ENCODE measurements around the gene CELF1. TPM values are rescaled to one million over a fixed set of nuclear protein-coding genes. Genes with fewer than 3 reads are reported as not detected.

CELF1 gene
- total and polyA plus RNA-seq, 8 donors, result 76.8 to 107 (median 90.7) TPM

GRCh38 chr11:47418454-47419259, 134.3 kb downstream of the CELF1 start:
- intact Hi-C loops (cut with DNase I), result no loop called here
- ATAC-seq (no peak), DNase-seq (no peak)
- H3K27me3 ChIP-seq, result no peaks in the 10 kb centered on the region
- no peaks in the 10 kb centered on the region for H3K9me3 ChIP-seq
- H3K4me1 ChIP-seq, result peaks cover 14 to 31% of the 10 kb centered on the region in 2 donors
- no peak for TF ChIP-seq CTCF (IDR thresholded peaks at IDR 0.05)
- H3K27ac ChIP-seq, result no peak overlapping the region
- no peak overlapping the region for H3K4me3 ChIP-seq
- peaks cover 0 to 99% of the 10 kb centered on the region in 2 donors for H3K36me3 ChIP-seq

- TF ChIP-seq CTCF (IDR thresholded peaks at IDR 0.05), result no peak
- DNase-seq (no peak), ATAC-seq (no peak)
- Histone ChIP-seq H3K36me3 (peaks cover 0 to 99% of the 10 kb centered on the region in 2 donors), H3K9me3 (no peaks in the 10 kb centered on the region), H3K4me1 (peaks cover 14 to 35% of the 10 kb centered on the region in 2 donors), H3K27ac (no peak overlapping the region), H3K27me3 (no peaks in the 10 kb centered on the region), H3K4me3 (no peak overlapping the region)
- intact Hi-C loops (cut with DNase I), result no loop called here
Measured at GRCh38 chr11:47417712-47418111, 135.2 kb downstream of the CELF1 start.

GRCh38 chr11:47415949-47416472, 136.9 kb downstream of the CELF1 start:
- intact Hi-C loops (cut with DNase I), result no loop called here
- Histone ChIP-seq H3K4me1 (peaks cover 14 to 48% of the 10 kb centered on the region in 2 donors), H3K27me3 (no peaks in the 10 kb centered on the region), H3K27ac (peak overlapping the region; percentile 77 to 79), H3K4me3 (no peak overlapping the region), H3K36me3 (peaks cover 0 to 99% of the 10 kb centered on the region in 2 donors), H3K9me3 (no peaks in the 10 kb centered on the region)
- TF ChIP-seq CTCF (IDR thresholded peaks at IDR 0.05), result no peak
- DNase-seq, result peak; percentile 61 to 90 (median 89)
- peak; percentile 90 for ATAC-seq

Other genes starting within 250 kb of the CELF1 start
- gene MYBPC3, start 200.4 kb downstream of the CELF1 start, total RNA-seq, result 1 to 10 TPM in 1 of 2 donors, under 1 TPM in 1; 0.52 to 2.0 TPM
- under 1 TPM in 3 of 6 donors, not detected in 3; 0.06 to 0.25 (median 0.09) TPM for gene MYBPC3, start 200.4 kb downstream of the CELF1 start, polyA plus RNA-seq (ENCODE audit: insufficient read length in 6 of 6)
- 100 to 1,000 TPM in 1 of 2 donors, 10 to 100 TPM in 1; 75.6 to 194 TPM for gene SPI1, start 174.6 kb downstream of the CELF1 start, total RNA-seq
- 1 to 10 TPM; 4.9 to 6.8 (median 5.8) TPM for gene SPI1, start 174.6 kb downstream of the CELF1 start, polyA plus RNA-seq (ENCODE audit: insufficient read length in 6 of 6)
- gene SLC39A13, start 144.5 kb downstream of the CELF1 start, total RNA-seq, result 10 to 100 TPM; 60.1 to 66.1 TPM
- gene SLC39A13, start 144.5 kb downstream of the CELF1 start, polyA plus RNA-seq (ENCODE audit: insufficient read length in 6 of 6), result 10 to 100 TPM; 29.6 to 46.4 (median 34.1) TPM
- gene PSMC3, start 126.7 kb downstream of the CELF1 start, total RNA-seq, result 100 to 1,000 TPM in 1 of 2 donors, 10 to 100 TPM in 1; 86.7 to 133 TPM
- 100 to 1,000 TPM; 123 to 163 (median 130) TPM for gene PSMC3, start 126.7 kb downstream of the CELF1 start, polyA plus RNA-seq (ENCODE audit: insufficient read length in 6 of 6)
- 1 to 10 TPM in 1 of 2 donors, under 1 TPM in 1; 0.79 to 1.0 TPM for gene RAPSN, start 104.0 kb downstream of the CELF1 start, total RNA-seq
- under 1 TPM; 0.26 to 0.61 (median 0.49) TPM for gene RAPSN, start 104.0 kb downstream of the CELF1 start, polyA plus RNA-seq (ENCODE audit: insufficient read length in 6 of 6)
- gene PTPMT1, start 12.5 kb upstream of the CELF1 start, total RNA-seq, result 10 to 100 TPM; 61.4 to 75.2 TPM
- gene PTPMT1, start 12.5 kb upstream of the CELF1 start, polyA plus RNA-seq (ENCODE audit: insufficient read length in 6 of 6), result 10 to 100 TPM; 35.0 to 42.9 (median 39.3) TPM
- 10 to 100 TPM; 13.3 to 13.9 TPM for gene KBTBD4, start 25.8 kb upstream of the CELF1 start, total RNA-seq
- gene KBTBD4, start 25.8 kb upstream of the CELF1 start, polyA plus RNA-seq (ENCODE audit: insufficient read length in 6 of 6), result 10 to 100 TPM; 18.0 to 21.5 (median 20.7) TPM
- 10 to 100 TPM; 76.2 to 89.0 TPM for gene NDUFS3, start 25.9 kb upstream of the CELF1 start, total RNA-seq
- gene NDUFS3, start 25.9 kb upstream of the CELF1 start, polyA plus RNA-seq (ENCODE audit: insufficient read length in 6 of 6), result 100 to 1,000 TPM in 5 of 6 donors, 10 to 100 TPM in 1; 99.6 to 105 (median 103) TPM
- not detected for gene FAM180B, start 33.5 kb upstream of the CELF1 start, total RNA-seq
- gene FAM180B, start 33.5 kb upstream of the CELF1 start, polyA plus RNA-seq (ENCODE audit: insufficient read length in 6 of 6), result under 1 TPM; 0.13 to 0.35 (median 0.25) TPM
- gene C1QTNF4, start 41.3 kb upstream of the CELF1 start, total RNA-seq, result 1 to 10 TPM in 1 of 2 donors, under 1 TPM in 1; 0.21 to 1.3 TPM
- gene C1QTNF4, start 41.3 kb upstream of the CELF1 start, polyA plus RNA-seq (ENCODE audit: insufficient read length in 6 of 6), result 1 to 10 TPM; 2.1 to 6.9 (median 4.1) TPM
- gene MTCH2, start 89.4 kb upstream of the CELF1 start, total RNA-seq, result 100 to 1,000 TPM in 1 of 2 donors, 10 to 100 TPM in 1; 78.4 to 116 TPM
- 10 to 100 TPM; 53.7 to 70.6 (median 63.5) TPM for gene MTCH2, start 89.4 kb upstream of the CELF1 start, polyA plus RNA-seq (ENCODE audit: insufficient read length in 6 of 6)
- gene AGBL2, start 162.2 kb upstream of the CELF1 start, total RNA-seq, result 1 to 10 TPM; 2.1 to 2.6 TPM
- gene AGBL2, start 162.2 kb upstream of the CELF1 start, polyA plus RNA-seq (ENCODE audit: insufficient read length in 6 of 6), result 10 to 100 TPM in 4 of 6 donors, 1 to 10 TPM in 2; 6.0 to 14.8 (median 10.6) TPM
- gene FNBP4, start 214.2 kb upstream of the CELF1 start, total RNA-seq, result 10 to 100 TPM; 58.4 to 61.3 TPM
- 100 to 1,000 TPM; 191 to 255 (median 221) TPM for gene FNBP4, start 214.2 kb upstream of the CELF1 start, polyA plus RNA-seq (ENCODE audit: insufficient read length in 6 of 6)

Measured in left lung (tissue), 10 donors.